ENCODE results near the gene MRPL2.

GRCh38 chr6:43091436-43091991 is 32.3 kb upstream of the MRPL2 start:
- TF ChIP-seq POLR2AphosphoS5 (IDR thresholded peaks at IDR 0.05; ENCODE audit: low read depth, low read length) (no peak), TAF1 (IDR thresholded peaks at IDR 0.05; ENCODE audit: borderline replicate concordance, insufficient read depth, low read length) (no peak)
- TF ChIP-seq, protein P1, sequence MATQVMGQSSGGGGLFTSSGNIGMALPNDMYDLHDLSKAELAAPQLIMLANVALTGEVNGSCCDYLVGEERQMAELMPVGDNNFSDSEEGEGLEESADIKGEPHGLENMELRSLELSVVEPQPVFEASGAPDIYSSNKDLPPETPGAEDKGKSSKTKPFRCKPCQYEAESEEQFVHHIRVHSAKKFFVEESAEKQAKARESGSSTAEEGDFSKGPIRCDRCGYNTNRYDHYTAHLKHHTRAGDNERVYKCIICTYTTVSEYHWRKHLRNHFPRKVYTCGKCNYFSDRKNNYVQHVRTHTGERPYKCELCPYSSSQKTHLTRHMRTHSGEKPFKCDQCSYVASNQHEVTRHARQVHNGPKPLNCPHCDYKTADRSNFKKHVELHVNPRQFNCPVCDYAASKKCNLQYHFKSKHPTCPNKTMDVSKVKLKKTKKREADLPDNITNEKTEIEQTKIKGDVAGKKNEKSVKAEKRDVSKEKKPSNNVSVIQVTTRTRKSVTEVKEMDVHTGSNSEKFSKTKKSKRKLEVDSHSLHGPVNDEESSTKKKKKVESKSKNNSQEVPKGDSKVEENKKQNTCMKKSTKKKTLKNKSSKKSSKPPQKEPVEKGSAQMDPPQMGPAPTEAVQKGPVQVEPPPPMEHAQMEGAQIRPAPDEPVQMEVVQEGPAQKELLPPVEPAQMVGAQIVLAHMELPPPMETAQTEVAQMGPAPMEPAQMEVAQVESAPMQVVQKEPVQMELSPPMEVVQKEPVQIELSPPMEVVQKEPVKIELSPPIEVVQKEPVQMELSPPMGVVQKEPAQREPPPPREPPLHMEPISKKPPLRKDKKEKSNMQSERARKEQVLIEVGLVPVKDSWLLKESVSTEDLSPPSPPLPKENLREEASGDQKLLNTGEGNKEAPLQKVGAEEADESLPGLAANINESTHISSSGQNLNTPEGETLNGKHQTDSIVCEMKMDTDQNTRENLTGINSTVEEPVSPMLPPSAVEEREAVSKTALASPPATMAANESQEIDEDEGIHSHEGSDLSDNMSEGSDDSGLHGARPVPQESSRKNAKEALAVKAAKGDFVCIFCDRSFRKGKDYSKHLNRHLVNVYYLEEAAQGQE (IDR thresholded peaks at IDR 0.05; ENCODE audit: insufficient read depth in 1 of 2, low read depth in 2 of 2, low read length in 2 of 2), result no peak

Data from PFSK-1 (cell line).